Measurements from ENCODE around the gene ALAS2.

Gene ALAS2

GRCh38 chrX:55028611-55029010 lies 2.2 kb downstream of the ALAS2 start:
- no peak for ATAC-seq
- TF ChIP-seq ESRRG (CRISPR knock-in tag; IDR thresholded peaks at IDR 0.05) (no peak), PPARA (CRISPR knock-in tag; IDR thresholded peaks at IDR 0.05; ENCODE audit: borderline replicate concordance) (no peak), RARB (CRISPR knock-in tag; IDR thresholded peaks at IDR 0.05) (no peak), GLIS3 (CRISPR knock-in tag; IDR thresholded peaks at IDR 0.05) (no peak)

GRCh38 chrX:55028040-55028439 lies 2.7 kb downstream of the ALAS2 start:
- TF ChIP-seq ZNF8 (CRISPR knock-in tag; IDR thresholded peaks at IDR 0.05) (no peak), TOX (CRISPR knock-in tag; IDR thresholded peaks at IDR 0.05; ENCODE audit: borderline replicate concordance) (no peak), ARNTL (CRISPR knock-in tag; IDR thresholded peaks at IDR 0.05; ENCODE audit: borderline replicate concordance, low read depth) (no peak), ZNF565 (CRISPR knock-in tag; conservative IDR thresholded peaks at IDR 0.05; ENCODE audit: low read depth) (no peak), BACH2 (CRISPR knock-in tag; IDR thresholded peaks at IDR 0.05; ENCODE audit: borderline replicate concordance) (no peak), ESRRG (CRISPR knock-in tag; IDR thresholded peaks at IDR 0.05) (no peak), ZFP3 (CRISPR knock-in tag; IDR thresholded peaks at IDR 0.05) (no peak), TCF4 (CRISPR knock-in tag; IDR thresholded peaks at IDR 0.05; ENCODE audit: borderline replicate concordance) (no peak), ZFP30 (CRISPR knock-in tag; IDR thresholded peaks at IDR 0.05) (no peak), POU6F1 (CRISPR knock-in tag; IDR thresholded peaks at IDR 0.05; ENCODE audit: borderline replicate concordance, low read depth) (no peak)
- ATAC-seq = no peak

GRCh38 chrX:55026840-55027239 lies 3.9 kb downstream of the ALAS2 start:
- ATAC-seq = no peak
- TF ChIP-seq BACH2 (CRISPR knock-in tag; IDR thresholded peaks at IDR 0.05; ENCODE audit: borderline replicate concordance) = no peak
- no peak for TF ChIP-seq OSR1 (CRISPR knock-in tag; IDR thresholded peaks at IDR 0.05)

GRCh38 chrX:55026143-55026542 lies 4.6 kb downstream of the ALAS2 start:
- TF ChIP-seq PPARA (CRISPR knock-in tag; IDR thresholded peaks at IDR 0.05; ENCODE audit: borderline replicate concordance) (no peak), ZNF70 (CRISPR knock-in tag; IDR thresholded peaks at IDR 0.05) (no peak), ZC3H10 (CRISPR knock-in tag; IDR thresholded peaks at IDR 0.05) (no peak), ESRRG (CRISPR knock-in tag; IDR thresholded peaks at IDR 0.05) (no peak), SNAI2 (CRISPR knock-in tag; IDR thresholded peaks at IDR 0.05) (no peak), ISL1 (CRISPR knock-in tag; IDR thresholded peaks at IDR 0.05) (no peak), TSHZ2 (CRISPR knock-in tag; IDR thresholded peaks at IDR 0.05) (no peak), GLIS3 (CRISPR knock-in tag; IDR thresholded peaks at IDR 0.05) (no peak), ZNF565 (CRISPR knock-in tag; conservative IDR thresholded peaks at IDR 0.05; ENCODE audit: low read depth) (no peak), CSDC2 (CRISPR knock-in tag; IDR thresholded peaks at IDR 0.05) (no peak), ZFP3 (CRISPR knock-in tag; IDR thresholded peaks at IDR 0.05) (no peak), CSRNP3 (CRISPR knock-in tag; IDR thresholded peaks at IDR 0.05) (no peak), CREB5 (CRISPR knock-in tag; IDR thresholded peaks at IDR 0.05; ENCODE audit: low read depth) (no peak), OSR1 (CRISPR knock-in tag; IDR thresholded peaks at IDR 0.05) (no peak), PATZ1 (CRISPR knock-in tag; IDR thresholded peaks at IDR 0.05; ENCODE audit: borderline replicate concordance) (no peak)
- ATAC-seq = no peak
